NCI-H187 treated with DMSO at 0.1 percent for 48 hours (cell line): Measurements from ENCODE around the gene WDR1.

Experiments
- DNase-seq: peaks from one replicate; lab custom pipeline; 2025; lab: John Stamatoyannopoulos, UW

WDR1 gene

DNA sequence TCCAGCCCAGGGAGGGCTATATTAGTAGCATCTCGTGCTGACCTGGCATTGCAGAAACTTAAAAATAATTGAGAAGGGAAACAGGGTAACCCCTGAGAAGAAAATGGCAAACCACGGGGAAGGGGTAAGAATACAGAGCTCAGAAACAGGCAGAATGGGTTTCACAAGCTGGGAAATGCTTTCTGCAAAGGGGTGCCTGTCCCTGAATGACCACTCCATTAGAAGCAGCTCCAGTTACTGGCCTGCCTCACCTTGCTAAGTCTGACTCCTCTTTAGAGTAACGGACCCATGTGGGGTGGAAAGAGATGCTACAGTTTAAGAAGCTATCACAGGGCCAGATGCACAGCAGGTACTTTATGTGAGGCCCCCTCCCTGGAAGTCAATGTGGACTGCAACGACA, 2.5 kb downstream of the WDR1 start:
- no peak for DNase-seq

DNA sequence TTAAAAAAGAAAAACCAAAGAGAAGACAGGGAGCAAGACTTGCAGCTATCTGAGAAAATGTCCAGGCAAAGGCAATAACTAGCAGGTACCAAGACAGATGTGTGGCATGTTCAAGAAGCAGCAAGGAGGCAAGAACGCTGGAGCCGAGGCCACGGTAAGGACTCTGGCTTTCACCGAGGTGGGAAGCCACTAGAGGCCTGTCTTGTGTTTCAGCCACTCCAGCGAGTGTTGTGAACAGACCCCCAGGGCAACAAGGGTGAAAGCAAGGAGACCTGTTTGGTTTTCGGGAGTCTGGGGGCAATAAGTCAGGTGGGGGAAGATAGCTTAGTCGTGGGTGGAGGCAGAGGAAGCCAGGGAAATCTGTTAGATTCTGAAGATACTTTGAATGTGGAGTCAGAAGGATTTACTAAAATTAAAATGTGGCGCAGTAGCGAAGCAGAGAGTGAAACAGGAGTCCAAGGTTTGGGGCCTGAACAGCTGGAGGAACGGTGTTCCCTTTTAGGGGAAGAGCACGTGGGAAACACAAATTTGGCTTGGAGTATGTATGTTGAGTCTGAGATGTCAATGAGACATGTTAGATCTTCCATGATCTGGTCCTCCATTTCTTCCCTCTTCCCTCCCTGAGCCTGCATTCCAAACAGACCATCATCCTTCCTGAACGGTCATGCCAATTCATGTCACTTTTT, 3.1 kb downstream of the WDR1 start:
- no peak for DNase-seq

DNA sequence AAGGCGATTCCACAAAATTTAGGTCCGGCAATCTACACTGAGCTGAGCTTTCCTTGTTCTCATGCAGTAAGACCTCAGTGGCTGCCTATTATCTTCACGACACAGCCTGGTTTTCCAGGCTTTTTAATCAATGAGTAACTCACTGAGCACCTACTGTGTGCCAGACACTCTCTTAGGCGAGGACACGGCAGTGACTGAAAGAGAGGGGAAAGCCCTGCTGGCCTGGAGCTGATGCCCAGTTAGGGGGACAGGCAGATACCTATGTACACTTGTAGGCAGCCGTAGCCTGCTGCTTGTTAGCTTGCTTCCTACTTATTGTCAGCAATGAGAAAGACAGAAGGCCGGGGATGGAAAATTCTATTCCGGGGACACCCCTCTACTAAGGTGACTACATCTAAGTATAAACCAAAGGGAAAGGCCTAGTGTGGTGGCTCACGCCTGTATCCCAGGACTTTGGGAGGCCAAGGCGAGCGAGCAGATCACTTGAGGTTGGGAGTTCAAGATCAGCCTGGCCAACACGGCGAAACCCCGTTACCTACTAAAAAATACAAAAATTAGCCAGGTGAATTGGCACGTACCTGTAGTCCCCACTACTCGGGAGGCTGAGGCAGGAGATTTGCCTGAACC, 3.8 kb downstream of the WDR1 start:
- DNase-seq: no peak

DNA sequence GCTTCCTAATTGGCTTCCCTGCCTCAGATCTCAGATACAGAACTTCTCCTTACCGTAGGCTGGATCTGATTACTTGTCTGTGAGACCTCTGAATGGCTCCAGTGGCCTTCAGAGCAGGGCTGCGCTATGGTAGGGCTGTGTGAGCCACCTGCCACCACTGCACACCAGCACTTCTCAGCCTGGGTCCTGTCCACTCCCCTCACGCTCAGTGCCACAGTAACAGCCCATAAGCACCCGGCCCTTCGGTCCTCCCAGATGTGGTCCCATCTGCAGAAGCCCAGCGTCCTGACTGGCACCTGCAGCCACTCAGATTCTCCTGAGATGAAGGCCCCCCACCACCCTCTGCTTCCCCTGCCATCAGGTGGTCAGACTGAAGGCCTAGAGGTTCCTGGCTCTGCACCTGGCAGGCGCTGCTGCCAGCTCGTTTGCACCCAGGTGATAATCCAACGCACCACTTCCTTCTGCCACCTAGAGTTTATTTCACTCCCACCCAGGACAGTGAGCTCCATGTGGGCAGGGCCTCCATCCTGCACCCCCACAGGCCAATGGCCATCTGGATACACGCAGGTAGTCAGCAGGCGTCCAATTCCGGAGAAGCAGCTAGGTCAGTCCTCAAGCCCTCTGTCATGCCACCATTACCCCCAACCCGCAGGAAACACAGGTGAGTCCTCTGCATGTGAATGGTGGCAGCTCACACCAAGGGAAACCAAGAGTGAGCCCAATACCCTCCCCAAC, 5.4 kb downstream of the WDR1 start:
- DNase-seq: no peak

DNA sequence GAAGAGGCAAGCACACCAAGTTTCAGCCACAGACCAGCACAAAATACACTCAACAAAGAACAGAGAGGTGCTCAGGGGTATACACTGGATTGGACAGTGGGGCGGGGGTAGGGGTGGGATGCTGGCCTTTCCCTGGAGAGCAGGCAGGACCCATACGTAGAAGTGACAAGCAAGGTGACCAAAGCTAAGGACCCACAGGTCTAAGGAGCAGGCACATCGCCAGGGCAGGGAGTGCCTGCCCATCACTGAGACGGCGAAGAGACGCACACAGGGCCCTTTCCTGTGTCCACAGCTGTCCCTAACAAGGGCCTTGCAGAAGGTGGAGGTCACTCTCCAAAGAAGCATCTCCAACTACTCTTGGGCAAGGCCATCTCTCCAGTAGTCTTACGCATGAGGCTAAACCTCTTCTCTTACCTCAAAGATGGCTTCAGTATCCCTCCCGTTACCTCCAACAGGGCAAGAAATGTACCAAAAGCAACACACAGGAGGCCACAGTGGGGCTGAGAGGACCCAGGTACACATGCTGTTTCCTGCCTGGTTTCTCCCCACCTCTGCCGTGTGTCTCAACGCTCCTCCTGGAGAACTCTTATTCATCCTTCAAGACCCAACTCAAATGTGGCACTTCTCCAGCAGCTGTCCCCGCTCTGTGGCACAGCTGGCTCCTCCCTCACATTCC, 6.5 kb downstream of the WDR1 start:
- DNase-seq: no peak

DNA sequence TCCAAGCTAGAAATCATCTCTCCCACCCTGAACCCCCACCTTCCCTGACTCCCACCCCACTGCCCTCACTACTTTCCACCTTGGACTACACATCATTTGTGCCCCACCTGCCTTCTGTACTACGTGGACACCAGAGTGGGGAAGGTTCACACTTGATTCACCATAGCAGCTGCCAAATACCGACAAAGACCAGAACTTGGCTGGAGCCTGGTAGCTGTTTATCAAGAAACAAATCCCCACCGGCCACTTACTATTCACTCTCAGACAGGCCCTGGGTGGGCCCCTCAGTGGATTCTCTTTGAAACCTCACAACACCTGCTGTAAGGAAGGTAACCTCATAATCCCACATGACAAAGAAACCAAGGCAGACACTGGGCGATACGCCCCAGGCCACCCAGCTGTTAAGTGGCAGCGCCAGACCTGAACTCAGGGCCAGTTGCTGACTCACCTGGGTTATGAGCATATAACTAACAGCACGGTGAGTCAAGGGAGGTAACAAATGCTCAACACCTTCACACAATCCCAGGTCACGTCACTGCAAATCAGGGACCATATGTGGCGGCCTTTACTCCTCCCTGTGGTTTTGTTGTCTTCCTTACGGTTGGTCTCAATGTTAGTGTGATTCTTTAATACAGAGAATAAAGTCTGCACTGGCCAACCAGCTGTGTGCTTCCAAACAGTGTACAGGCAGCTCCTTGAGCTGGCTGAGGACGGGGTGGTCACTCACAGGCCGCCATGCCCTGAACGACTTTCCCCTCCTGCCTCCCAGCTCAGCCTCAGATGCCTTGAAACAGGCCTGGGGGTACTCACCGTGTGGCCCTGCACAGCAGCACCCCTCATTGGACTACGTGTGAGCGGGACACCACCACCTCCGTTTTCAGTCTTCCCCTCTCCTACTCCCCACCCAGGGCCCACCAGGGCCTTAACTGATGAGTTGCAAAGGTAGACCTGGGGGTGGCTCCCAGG, 7.5 kb downstream of the WDR1 start:
- no peak for DNase-seq

DNA sequence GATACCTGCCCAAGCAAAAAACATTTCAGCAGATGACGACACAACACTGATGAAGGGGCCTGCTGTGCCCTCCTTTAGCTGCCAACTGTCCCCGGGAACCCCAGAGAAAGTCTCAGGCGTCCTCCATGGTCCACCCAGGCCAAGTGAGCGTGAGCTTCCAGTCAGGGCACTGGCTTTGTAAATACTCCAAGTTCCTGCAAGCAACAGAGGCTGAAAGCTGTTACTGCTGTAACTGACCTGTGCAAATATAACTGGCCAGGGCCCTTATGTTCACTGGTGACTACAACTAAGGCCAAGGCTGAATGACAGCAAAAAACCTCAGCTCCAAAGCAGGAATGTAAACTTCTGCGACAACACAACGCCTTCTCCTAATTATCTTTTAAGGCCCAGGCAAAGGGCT, 8.2 kb downstream of the WDR1 start:
- DNase-seq: no peak

DNA sequence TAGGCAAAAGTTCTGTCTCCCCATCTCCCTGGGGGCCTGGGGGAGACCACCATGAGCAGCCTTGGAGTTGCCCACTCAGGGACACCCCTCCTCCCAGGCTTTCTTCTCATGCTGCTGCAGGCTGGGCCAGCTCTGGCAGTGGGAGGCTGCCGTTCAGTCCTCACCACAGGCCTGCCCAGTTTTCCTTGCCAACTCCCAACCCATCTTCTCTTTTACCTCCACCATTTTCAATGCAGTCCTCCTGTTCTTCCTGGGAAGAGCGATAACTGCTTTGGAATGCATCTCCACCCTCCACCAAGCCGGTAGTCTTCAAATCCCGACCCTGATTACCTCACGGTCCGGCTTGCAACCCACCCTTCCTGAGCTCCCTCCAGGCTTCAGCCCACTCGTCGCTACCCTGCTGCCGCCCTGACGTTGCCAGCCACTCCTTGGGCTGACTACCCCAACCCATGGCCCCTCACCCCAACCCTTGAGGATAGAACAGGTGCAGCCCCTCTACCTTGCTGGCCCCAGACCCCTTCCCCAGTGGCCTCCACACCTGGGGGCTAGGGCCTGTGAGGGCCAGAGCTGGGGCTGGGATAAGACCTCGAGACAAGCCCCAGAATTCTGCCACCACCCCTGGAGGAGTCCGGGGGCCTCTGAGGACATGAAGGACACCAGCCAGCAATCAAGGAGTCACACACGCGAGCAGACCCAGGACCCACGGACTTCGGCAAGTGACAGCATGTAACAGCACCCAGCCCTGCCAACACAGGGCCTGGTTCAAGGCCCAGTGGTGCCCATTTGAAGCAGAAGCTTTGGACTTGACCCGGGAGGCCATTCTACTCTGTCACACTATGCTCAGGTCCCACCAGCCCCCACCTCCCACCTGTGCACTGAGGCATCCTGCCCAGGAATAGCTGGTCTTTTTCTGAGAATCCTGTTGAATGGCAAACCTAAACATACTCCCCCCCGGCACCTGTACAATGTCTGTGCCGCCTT, 9.2 kb downstream of the WDR1 start:
- no peak for DNase-seq

DNA sequence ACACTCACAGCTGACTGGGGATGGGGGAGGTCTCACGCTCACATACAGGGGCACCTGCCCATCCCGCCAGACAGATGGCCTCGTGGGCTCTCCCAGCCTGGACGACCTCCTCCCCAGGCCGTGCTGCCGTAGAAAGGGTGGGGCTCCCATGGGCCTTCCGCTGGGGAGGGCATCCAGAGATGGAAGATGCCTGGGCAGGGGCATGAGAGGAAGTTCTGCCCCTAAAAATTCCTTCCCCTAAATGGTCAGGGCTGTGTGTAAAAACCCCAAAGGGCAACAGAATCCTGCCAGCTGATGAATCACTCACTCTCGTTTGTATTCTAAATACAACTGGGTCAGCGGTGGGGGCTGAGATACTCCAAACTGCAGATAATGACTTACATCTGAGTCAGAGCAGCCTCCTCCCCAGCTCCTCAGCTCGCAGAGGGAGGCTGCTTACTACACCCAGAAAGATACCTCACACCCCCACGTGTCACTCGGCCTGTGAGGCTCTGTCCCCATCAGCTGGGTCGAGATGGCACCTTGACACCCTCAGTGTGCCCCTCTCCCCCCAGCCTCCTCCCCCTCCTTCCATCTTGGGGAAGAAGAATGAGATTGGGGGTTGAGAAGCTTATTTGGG, 10.1 kb downstream of the WDR1 start:
- DNase-seq: no peak

DNA sequence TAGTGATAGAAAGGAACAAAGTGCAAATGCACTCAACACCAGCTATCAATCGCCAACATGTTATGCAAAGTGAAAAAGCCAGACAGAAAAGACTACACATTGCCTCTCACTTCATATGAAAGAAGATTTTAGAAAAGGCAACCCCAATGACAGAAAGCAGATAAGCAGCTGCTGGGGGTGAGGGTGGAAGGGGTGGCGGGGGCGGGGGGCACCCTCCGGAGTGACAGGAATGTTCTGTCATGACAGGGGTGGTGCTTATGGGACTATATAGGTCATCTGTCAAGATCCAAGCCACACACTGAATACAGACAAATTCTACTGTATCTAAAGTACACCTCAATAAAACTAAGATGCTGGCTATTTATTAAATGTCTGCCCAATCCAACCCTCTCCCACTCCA, 10.7 kb downstream of the WDR1 start:
- DNase-seq: no peak

DNA sequence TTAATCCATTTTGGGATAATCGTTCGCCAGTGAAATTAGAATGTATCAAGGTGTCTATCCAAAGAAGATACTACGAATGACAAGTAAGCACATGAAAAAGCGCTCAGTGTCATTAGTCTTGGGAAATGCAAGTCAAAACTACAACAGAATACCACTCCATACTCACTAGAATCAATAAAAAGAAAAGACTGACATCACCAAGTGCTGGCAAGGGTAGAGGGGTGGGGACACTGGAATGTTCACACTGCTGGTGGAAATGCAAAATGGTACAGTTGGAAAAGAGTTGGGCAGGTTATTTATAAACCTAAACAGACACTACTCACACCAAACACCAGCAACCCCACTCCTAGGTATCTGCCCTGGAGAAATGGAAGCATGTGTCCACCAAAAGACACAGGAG, 11.2 kb downstream of the WDR1 start:
- no peak for DNase-seq

DNA sequence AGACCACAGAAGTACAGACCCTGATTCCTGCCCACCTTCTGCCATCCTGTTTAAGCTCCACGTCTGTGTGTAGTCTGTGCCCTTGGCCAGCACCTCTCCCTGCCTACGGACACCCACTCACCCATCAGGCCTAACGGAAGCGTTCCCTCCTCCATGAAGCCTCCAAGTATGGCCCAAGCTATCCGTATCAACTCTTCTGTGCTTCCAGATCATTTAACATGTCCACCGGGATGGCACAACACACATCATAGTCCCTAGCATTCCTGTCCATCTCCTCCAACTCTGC, 11.7 kb downstream of the WDR1 start:
- no peak for DNase-seq

DNA sequence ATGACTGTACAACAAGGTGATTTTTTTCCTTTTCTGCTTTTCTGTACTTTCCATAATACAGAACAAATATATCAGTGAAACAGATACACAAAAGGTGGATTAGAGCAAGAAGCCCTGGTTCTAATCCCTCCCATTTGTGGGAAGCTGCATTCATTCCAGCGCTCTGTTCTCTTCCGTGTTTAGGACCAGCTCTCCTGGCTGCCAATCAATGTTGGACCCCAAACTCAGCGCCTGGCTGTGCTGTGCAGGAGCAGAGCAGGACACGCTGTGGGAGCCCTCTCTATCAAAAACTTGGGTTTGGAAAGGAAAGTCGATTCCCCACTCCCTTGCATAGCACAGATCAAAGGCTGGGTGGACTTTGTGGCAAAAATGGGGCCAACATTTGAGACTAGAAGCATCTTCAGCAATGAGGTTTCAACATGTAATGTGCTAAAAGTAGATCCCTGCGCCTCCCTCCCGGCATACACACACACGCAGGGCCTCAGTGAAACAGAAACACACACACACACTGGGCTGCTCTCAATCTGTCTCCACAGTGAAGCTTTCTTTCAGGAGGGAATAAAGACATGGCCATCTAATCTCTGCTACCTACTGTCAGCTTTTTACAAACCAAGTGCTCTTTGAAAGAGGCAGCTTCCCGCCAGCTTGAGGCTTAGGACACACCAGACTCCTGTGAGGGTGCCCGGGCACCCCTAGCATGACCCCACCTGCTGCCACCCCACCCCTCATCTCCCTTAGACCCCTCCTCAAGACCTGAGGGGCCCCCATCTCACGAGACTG, 12.2 kb downstream of the WDR1 start:
- DNase-seq: no peak

DNA sequence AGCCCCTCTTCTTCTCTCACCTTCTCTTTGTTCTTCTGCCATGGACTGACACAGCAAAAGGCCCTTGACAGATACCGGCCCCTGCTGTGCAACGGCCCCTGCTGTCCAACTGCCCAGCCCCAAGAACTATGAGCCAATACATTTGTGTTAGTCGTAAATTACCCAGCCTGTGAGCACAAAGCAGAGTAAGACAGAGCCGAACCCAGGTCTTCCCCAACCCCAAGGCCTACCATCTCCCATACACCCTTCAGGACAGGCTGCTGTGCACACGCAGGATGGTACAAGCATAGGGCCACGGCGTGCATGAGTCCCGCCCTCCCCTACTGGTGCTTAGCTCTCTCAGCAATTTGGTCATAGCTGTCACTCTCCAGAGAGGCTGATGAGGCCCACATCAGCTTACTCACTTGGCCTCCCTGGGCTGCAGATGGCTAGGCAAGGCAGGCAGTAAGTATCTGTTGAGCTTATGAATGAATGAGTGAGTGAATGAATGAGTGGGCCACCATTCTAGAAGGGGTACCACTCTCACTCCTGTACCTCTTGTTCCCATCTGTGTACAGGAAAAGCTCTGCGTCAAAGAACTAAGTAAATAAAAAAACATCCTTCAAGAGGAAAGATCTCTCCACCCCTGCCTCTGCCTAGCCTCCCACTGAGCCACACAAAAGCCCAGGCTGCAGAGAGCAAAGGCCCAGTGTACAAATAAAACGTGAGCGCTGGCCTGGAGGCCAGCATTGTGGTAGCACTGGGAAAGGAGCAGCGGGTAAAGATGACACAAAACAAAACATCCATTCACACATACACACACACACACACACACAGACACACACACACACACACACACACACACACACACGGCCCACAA, 13.9 kb downstream of the WDR1 start:
- no peak for DNase-seq

DNA sequence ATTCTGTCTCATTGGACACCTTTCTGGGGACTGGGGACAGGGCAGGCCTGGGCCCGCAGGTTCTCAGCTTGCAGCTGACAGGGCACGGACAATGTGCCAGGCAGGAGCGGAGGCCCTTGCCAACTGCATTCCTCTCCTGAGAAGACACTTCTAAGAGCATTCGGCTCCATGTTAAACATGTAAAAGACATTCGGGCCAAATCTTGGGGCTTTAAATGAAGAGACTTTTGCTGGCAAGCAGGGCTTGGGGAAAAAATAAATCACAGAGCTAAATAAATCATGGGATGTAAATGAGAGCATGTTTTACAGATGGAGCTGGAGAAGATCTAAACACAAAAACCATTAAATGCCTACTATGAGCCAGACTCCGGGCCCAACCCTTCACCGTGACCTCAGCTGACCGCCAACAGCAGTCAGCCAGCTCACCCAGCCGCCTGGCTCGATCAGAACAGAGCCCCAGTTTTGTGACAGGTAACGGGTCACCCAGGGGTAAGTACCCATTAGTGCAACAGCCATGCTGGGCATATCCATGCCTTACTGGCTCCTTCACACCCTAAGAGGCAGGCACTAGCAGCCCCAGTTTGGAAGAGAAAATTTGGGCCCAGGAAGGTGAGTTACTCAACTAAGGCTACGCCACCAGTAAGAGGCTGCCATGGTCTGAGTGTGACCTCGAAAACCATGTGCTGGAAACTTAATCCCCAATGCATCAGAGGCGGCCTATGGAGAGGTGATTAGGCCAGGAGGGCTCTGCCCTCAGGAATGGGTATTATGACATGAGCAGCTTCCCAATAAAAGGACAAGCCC, 14.7 kb downstream of the WDR1 start:
- no peak for DNase-seq

DNA sequence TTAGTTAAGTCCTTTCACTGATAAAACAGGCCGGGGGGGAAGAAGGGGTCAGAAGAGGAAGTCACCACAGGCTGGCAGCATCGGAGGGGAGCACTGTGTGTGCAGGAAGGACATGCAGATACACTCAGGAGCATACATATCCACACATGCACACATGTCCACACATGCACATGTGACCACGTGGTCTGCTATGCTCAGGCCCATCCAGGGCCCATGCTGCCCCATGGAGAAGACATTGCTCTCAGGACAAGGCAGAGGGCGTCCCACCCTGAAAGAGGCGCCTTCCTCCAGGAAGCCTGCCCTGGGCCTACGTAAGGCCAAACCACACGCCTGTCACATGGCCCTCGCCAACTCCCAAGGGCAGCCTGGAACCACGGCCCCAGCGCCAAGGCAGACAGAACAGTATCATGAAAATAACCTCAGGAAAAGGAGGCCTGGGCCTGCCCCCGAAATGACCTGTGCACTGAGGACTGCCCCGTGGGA, 15.8 kb downstream of the WDR1 start:
- DNase-seq: no peak

DNA sequence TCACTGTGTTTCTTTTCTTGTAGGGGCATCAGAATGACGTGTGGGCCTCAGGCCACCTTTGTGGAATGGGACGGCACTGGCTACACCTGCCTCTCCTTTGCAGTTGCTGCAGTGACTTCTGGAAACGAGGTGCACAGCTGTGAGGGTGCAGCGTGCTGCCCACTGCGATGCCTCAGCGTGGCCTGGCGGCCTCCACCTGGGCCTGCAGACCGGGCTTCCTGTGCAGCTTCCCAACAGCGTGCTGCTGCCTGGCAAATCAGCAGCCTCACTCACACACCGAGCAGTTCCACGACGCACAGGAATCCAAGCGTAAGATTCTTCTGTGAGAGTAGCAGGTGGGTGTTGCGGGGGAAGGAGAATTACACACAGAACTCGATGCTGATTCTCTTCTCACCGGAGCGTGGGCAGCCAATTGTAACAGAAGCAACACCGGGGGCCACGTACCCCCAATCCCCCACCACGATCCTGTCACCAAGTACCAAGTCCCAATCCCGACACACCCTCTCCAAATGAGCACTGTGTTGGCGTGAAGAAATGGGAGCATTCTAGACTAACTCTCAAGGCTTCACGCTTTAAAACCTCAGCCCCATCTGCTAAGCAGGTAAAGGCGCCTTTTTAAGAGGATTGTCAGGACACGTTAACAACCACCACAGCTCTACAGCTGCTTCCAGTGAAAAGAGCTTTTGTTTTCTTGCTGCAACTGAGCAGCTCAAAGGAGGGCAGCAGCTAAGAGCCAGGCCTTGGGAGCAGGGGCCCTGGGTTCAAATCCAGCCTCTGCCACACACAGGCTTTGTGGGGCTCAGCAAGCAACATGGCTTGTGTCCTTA, 16.9 kb downstream of the WDR1 start:
- no peak for DNase-seq
